NCI-H460 (cell line): Measurements from ENCODE around the gene AK8. TPM values are rescaled to one million over a fixed set of nuclear protein-coding genes. Genes with fewer than 3 reads are reported as not detected.
"Not testable (repeated sequence)": the region's sequence is repeated elsewhere in the genome, so short reads cannot be mapped to it uniquely, and the experiment has no call there.

Experiments
- DNase-seq: peaks from one replicate; pipeline ENCODE4 v3.0.0-alpha.2; 2016; ENCODE audit warnings: low read depth; ENCODE audit errors: extremely low read depth
- total RNA-seq: library from RNA; depleted of rRNA; stranded (reverse); fragments of >200 nt; shearing (Covaris generic); gene quantifications from 2 replicates; pipeline ENCODE4 v1.2.3, GENCODE V29; 2014

Gene AK8
- total RNA-seq, 1 experiment from 2014 or later: 0.42 TPM

DNA sequence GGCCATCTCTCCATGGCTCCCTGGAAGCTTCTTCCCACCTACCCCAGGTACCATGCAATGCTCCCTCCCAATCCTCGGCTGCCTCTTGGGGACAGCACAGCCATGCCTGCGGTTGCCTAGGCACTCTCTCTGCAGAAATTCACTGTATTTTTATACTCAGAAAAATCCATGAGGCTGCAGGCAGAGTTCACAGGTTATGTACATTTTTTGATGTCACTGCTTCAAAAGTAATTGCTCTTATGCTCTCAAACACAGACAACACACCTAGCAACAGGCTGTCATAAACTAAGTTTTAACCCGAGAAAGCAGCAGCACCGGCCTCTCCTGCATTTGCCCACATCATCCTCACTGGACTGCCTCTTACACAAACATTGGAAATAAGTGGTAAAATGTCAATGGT lies 102.4 kb downstream of the AK8 start:
- no peak for DNase-seq

DNA sequence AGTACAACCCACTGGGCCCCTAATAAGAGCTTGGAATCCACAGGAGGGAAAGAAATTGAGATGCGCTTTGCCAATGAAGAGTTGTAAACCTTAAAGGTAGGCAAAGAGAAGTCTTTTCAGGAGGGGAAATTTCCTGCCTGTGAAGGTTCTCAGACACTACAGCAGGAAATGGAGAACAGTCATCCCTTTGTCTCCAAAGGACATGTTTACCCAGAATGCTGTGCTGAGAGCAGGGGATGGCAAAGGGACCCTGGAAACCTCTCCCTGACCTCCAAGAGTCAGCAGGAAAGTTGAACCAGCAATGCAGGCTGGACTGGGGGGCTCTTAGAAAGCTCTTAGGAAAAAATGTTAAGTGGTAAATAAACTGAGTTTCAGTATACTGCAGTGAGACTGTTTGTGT lies 103.2 kb downstream of the AK8 start:
- DNase-seq: no peak

DNA sequence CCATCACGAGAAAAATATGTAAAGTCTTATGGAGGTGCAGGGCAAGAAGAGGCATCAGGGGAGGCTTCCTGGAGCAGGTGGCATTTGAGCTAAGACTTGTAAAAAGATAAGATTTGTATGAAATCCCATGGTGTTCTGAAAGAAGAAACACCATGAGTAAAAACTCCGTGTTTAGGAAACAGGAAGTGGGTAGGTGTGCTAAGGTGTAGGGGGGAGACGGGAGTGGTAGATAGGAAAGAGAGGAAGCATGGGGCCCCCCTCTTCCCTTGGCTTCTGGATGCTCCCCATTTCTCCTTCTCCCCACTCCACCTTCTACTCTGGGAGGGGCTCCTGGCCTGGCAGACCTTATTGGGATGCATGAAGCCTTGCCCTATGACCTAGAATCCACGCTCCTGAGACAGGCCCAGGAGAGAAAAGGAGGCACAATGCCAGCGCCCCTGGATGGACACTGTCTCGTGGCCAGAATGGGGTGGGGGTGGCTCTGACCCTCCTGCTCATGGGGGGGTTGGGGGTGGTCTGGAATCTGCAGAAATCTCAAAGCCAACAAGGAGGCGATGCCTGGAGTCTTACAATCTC lies 104.2 kb downstream of the AK8 start:
- DNase-seq: no peak

DNA sequence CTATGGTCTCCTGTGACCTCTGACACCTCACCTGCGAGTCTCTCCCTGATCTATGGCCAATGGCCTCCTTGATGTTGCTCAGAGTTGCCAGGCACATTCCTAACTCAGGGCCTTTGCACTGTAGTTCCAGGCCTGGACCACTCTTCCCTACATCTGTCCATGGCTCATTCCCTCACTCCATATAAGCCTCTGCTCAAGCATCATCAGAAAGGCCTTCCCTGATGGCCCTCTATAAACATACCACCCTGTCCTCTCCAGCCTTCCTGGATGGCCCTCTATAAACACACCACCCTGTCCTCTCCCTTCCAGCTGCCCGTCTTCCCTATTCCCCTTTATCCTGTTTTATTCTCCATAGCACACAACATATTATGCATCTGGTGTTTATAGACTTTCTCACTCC lies 105.0 kb downstream of the AK8 start:
- DNase-seq: no peak

DNA sequence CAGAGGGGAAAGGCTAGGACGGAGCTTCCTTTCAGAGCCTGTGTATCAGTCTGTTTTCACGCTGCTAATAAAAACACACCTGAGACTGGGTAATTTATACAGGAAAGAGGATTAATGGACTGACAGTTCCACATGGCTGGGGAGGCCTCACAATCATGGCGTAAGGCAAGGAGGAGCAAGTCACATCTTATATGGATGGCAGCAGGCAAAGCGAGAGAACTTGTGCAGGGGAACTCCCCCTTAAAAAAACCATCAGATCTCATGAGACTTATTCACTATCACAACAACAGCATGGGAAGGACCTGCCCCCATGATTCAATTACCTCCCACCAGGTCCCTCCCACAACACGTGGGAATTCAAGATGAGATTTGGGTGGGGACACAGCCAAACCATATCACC lies 106.3 kb downstream of the AK8 start:
- not testable (repeated sequence) for DNase-seq

DNA sequence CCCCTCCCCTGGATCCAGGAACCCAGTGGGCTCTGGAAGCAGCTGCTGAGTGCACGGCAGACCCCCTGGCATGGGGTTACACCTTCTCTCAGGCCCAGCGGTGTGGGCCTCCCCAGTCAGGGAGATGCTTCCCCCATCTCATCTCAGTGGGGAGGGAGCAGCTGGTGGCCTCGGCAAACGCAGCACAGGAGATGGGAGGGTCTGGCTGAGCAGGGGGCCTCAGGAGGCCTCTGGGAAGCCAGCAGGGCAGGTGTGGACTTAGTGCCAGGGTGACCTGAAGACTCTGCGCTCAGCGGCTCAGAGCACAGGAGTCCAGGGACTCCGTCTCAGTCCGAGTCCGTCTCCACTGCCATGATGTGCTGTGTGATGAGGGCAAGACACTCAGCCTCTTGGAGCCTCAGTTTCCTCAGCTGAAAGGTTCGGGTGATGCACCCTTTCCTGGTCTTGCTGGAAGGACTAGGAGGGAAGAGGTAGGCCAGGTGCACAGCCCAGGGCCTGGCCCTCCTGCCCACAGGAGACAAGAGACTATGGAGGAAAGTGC lies 107.2 kb downstream of the AK8 start:
- DNase-seq: no peak

DNA sequence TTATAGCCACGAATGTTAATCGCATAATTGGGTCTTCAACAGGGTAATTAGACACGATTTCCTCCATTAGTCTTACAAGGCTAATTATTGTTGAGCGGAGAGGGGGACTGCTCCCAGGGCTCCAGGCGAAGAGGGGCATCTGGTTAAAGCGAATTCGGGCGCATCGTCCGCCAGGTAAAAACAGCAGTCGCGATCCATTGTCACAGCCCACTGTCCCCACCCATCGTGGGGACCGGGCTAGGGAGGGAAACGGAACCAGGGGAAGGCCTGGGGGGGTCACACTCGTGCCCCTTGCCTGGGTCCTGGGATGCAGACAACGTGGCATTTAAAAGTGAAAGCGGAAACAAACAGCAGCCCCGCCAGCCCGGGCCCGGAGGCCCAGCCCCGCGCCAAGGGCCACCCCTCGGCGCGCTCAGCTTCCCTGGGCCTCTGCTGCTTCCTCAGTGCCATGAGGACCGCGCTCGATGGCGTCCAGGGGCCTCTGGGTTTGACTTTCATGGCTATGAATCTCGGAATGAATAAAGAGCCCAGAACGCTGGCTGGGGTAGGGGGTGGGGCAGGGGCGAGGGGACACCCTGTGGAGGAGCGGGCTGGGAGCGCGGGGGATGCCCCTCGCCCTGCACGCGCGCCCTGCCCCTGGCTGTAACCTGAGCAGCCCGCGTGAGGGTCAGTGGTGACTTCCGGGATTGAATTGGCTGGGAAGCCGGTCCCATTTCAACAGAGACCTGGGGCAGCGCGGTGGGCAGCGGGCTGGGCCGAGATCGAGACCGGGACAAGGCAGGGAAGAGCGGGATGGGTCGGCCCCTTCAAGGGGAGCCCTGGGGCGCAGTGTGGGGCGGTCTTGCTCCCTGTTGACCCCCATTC lies 107.9 kb downstream of the AK8 start:
- peak; percentile 33 for DNase-seq

DNA sequence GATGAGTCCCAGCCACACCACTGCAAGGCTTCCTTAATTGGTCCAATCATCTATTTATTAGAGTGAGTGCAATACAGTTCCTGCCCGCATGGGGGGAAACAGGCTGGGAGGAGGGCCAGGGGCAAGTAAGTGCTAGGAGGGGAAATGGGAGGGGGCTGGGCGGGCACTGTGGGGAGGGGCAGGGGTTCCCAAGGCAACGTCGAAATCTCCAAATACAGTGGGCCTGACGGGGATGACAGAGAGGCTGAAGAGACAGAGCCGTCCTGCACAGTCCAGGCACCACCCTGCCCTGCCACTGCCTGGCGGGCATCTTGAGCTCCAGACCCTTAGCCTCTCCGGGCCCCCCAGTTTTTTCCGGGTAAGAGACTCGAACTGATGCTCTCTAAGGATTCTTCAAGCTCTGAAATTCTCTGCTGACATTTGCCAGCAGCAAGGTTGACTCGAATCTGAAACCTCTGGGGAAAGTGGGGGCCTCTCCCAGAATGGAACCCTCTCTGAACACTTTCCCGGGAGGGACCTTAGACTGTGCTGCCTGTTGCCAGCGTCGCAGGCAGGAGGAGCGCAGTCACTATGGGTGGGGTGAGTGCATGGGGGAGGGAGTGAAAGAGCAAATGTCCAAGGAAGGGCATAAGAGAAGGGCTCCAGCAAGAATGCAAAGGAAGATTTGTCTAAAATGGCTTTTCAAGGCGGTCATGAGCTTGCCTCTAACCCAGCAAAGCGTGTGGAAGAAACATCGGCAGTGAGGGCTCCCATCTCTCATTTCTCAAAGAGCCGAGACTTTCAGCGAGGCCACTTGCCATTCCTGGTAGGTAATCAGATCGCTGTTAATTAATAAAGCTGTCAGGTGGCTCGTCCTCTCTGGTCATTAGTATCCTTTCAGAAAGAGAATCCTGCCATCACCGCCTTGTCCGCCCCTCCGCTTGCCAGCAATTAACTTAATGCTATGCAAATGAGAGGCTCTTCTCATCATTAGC lies 108.9 kb downstream of the AK8 start:
- peak; percentile 49 for DNase-seq

DNA sequence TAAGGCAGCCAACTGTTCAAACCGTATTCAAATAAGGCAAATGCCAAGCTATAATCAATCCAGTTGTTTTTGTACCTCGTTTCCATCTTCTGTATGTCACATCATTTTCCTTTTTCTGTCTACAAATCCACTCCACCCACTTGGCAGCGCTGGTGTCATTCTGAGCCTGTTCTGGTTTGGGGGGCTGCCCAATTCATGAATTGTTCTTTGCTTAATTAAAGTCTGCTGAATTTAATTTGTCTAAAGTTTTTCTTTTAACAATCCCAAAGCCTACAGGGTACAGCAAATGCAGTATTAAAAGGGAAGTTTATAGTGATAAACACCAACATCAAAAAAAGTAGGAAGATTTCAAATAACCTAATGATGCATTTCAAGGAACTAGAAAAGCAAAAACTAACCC lies 114.5 kb downstream of the AK8 start:
- DNase-seq: no peak

DNA sequence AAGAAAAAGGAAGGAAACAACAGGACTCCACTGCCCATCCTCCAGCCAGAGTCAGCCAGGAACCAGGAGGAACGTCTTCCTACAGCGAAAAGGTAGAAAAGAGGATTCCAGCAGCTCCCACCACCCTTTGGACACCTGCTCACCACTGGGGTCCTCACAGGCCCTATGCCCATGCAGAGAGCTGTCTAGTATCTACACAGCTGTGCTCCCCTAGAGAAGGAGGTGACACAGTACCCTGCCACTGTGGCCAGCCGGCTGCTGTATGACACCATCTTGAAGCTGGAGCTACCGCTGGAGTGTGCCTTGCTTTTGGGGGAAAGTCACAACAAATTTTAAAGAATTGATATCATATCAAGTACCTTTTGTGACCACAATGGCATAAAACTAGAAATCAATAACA lies 115.2 kb downstream of the AK8 start:
- DNase-seq: no peak

DNA sequence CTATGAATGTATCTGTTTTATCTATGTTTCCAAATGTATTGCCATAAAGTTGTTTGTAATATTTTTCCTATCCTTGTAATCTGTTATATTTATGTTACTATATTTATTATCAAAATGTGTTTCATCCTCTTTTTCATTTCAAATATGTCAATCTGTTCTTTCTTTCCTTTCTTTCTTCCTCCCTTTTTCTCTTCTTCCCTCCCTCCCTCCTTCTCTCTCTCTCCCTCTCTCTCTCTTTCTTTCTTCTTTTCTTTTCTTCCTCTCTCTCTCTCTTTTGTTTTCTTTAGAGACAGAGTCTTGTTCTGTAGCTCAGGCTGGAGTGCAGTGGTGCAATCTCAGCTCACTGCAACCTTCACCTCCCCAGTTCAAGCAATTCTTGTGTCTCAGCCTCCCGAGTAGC lies 116.5 kb downstream of the AK8 start:
- DNase-seq: no peak

DNA sequence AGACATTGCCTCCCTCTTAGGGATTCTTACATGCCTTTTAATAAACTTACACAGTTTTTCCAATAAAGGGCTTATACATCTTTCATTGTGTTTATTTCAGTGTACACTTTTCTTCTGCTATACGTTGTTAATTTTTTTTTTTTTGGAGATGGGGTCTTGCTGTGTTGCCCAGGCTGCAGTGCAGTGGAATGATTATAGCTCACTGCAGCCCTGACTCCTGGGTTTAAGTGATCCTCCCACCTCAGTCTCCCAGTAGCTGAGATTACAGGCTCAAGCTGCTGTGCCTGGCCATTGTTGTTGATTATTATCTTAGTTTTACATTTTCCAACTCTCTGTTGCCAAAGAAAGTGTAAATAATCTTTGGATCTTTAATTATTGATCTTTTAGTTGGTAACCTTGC lies 118.0 kb downstream of the AK8 start:
- DNase-seq: no peak

DNA sequence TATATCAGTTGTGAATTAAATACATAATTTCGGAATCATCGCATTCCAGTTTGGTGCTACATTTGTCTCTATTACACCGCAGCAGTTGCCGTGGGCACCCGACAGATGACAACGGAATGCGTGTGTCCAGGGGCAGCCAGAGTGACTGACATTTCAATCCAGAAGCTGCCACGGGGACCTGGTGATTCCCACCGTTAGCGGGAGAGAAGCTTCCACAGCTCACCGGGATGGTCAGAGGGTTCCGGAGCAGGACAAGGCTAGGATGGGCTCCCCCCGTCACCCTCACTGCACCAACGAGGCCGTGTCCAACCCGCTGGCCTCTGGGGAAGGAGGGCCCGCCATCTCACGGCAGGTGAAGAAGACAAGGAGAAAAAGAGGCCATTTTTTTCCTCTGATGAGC lies 121.1 kb downstream of the AK8 start:
- DNase-seq: no peak

DNA sequence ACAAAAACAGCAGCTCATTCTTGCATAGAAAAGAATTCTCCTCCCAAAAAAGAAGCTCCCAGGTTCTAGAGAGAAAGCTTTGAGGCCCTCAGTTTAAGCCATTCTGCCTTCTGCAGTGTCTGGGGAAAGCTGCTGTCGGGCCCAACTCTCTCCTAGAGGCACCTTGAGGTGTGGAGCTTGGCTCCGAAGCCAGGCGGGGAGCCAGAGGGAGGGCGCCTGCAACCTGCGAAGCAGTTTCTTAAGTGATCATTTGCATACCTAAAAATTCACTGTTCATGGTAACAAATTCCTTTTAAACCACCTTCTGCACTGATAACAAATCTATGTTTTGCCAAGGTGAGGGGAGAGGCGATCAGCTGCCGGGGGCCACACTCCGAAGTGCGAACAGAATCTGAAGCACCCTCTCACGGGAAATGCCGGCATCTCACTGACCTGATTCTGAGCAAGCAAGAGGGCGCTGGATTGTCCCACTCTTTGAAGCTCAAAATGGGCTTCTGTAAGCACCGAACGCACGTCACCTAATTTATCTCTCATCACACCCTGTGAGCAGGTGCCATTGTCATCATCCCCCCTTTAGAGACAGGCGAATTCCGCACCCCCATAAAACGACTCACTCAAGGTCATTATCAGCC lies 121.8 kb downstream of the AK8 start:
- DNase-seq: no peak

DNA sequence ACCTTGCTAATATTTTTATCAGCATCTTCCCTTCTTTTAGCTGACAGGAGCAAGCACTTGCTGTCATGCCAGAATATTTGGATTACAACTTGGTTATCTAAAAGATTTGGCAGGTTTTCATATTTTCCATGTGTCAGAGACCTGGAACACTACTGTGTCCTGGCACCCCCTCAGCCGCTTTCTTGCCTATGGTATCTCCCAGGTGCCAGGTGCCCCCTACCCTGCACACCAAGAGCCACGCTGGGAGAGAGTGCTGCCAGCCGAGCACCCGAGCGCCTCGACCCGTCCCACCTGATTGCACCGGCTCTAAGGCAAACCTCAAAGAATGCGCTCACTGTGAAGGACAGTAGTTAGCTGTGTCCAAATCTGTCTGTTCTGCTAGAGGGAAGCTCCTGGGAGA lies 123.0 kb downstream of the AK8 start:
- no peak for DNase-seq

DNA sequence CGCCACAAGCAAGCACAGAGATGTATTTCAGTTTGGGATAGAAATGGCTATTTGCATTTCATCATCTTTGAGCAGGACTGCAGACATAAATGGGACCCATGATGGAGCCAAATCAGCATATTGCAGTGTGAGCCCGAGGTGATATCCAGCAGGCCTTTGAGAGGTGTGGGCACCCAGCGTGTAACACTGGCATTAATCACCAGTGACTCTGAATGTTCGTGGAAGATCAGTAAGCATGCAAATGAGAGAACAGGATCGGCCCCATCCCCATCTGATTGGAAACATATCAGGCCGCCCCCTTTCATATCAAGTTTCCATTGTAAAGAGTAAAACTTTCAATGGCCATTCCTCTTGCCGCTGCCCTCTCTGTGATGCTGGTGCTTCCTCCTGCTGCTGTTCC lies 123.8 kb downstream of the AK8 start:
- no peak for DNase-seq

DNA sequence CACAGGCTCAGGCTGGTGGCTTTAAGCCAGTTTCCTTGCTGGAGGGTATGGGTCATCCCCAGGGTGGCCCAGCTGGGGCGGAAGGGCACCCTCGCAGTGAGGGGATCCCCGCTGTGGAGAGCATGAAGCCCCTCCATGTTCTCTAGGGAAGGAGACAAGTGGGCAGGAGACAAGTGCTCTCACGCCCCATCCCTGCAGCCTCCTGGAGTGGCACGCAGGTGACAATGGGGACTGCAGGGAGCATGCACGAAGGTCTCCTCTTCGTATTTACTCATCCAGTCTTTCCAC lies 124.5 kb downstream of the AK8 start:
- no peak for DNase-seq

DNA sequence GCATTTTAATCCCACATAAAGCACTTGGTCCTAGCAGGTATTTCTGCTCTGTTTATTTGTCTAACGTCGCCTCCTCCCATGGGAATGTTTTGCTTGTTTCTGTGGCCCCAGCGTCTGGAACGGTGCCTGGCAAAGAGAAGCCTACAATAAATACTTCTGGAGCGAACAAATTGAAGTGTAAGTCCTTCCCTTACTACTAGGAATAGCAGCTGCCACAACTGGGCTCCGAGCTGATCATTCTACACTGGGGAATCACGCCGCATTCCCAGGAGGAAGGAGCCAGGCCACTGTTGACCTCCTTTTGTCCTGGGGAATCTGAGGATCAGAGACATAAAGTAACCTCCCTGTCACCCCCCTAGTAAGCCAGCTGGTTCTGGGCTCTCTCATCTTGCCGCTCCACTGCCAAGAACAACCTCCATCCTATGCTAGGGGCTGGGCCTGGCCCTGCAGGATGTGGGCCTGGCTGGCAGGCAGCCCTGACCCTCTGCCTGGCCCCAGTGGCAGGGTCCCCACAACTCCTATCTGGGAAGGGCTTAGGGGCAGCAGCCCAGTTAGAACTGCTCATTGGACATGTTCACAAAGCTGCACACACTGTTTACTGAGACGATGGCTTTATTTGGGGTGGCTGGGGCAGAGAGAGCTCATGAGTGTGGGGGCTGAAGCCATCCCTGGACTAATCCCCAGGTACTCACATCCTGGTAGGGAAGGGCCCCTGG lies 125.0 kb downstream of the AK8 start:
- no peak for DNase-seq

DNA sequence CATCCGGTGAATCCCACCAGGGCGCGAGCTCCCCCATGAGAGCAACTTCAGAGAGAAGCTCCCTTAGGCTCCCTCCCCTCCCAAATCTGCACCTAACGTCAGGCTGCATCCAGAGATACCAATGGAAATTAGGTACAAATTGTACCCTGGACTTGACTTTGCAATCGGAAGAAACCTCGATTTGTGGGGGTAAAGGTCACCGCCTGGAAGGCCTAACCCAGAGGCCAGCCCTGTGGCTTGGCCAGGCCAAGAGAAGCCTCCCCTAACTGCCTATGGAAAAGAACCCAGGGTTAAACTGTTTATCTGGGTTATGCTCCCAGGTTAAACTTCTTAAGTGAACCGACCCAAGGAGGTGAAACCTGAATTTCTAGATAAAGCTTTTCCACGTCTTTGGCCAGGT lies 127.4 kb downstream of the AK8 start:
- no peak for DNase-seq

DNA sequence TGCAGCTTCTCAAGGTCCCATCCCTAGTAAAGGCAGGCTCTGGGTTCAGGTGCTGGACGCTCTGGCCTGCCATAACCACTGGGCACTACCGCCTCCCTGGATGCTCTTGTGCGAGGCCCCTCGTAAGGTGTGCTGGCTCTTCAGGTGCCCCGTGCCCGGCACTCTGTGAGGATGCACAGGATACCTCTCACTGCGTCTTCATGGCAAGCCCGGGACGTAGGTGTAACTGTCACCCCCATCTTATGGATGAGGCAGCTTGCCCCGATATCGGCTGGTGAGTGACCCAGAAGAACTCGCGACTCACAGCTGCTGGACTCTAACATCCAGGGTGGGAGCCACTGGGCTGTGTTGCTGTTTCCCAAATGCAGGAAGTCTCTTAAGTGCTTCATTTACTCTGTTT lies 128.8 kb downstream of the AK8 start:
- no peak for DNase-seq
